ENCODE data around the gene SCN5A.

DNA sequence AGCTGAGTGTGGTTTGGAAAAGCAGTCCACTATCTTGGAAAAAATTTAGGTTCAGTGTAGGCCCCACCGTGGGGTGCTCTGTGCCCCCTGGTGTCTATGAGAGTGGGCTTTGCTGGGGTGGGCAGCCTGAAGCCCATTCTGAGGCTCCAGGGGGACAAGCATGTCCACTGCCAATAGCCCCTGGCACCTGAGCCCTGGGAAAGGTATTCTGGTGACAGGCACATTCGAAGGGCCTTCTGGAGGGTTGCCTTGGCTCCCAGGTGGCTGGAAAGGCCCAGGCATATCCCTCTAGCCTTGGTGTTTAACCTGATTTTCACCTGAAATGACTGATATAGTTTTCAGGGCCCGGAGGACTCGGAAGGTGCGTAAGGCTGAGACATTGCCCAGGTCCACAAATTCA is 36.1 kb downstream of the SCN5A start:
- TF ChIP-seq, protein P1, sequence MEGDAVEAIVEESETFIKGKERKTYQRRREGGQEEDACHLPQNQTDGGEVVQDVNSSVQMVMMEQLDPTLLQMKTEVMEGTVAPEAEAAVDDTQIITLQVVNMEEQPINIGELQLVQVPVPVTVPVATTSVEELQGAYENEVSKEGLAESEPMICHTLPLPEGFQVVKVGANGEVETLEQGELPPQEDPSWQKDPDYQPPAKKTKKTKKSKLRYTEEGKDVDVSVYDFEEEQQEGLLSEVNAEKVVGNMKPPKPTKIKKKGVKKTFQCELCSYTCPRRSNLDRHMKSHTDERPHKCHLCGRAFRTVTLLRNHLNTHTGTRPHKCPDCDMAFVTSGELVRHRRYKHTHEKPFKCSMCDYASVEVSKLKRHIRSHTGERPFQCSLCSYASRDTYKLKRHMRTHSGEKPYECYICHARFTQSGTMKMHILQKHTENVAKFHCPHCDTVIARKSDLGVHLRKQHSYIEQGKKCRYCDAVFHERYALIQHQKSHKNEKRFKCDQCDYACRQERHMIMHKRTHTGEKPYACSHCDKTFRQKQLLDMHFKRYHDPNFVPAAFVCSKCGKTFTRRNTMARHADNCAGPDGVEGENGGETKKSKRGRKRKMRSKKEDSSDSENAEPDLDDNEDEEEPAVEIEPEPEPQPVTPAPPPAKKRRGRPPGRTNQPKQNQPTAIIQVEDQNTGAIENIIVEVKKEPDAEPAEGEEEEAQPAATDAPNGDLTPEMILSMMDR (IDR thresholded peaks at IDR 0.05), result no peak
- TF ChIP-seq POLR2A (IDR thresholded peaks at IDR 0.05) (no peak), POLR2AphosphoS5 (IDR thresholded peaks at IDR 0.05) (no peak), EP300 (IDR thresholded peaks at IDR 0.05) (no peak)
